COLO668 (cell line): Measurements from ENCODE around the gene ARPC1A.
"Not testable (repeated sequence)": the region's sequence is repeated elsewhere in the genome, so short reads cannot be mapped to it uniquely, and the experiment has no call there.

ENCODE experiments used
- DNase-seq: peaks from one replicate; lab custom pipeline; 2025; ENCODE audit not compliant: unreplicated experiment; lab: John Stamatoyannopoulos, UW

Gene ARPC1A

GRCh38 chr7:99368750-99369389, 43.2 kb downstream of the ARPC1A start:
- DNase-seq: no peak

- no peak for DNase-seq
Measured at GRCh38 chr7:99369767-99370391, 44.2 kb downstream of the ARPC1A start.

GRCh38 chr7:99371376-99371920, 45.8 kb downstream of the ARPC1A start:
- DNase-seq: no peak

- DNase-seq: peak; percentile 18
Measured at GRCh38 chr7:99372275-99373090, 46.8 kb downstream of the ARPC1A start.

- no peak for DNase-seq
Measured at GRCh38 chr7:99373091-99374066, 47.7 kb downstream of the ARPC1A start.

GRCh38 chr7:99374111-99375064, 48.7 kb downstream of the ARPC1A start, which contains the start of gene ARPC1B:
Gene ARPC1B (plus strand): TSS chr7:99374730. CDS start chr7:99385715, 10,985 bp downstream.
- DNase-seq: peak; percentile 86

GRCh38 chr7:99375070-99375807, 49.5 kb downstream of the ARPC1A start:
- DNase-seq: peak; percentile 76

GRCh38 chr7:99379043-99379577, 53.4 kb downstream of the ARPC1A start:
- DNase-seq: no peak

GRCh38 chr7:99379693-99380031, 54.0 kb downstream of the ARPC1A start:
- DNase-seq: not testable (repeated sequence)

- no peak for DNase-seq
Measured at GRCh38 chr7:99380032-99380822, 54.5 kb downstream of the ARPC1A start.

- no peak for DNase-seq
Measured at GRCh38 chr7:99380823-99381663, 55.3 kb downstream of the ARPC1A start.

GRCh38 chr7:99381664-99382075, 56.0 kb downstream of the ARPC1A start:
- no peak for DNase-seq

GRCh38 chr7:99383203-99383602, 57.5 kb downstream of the ARPC1A start:
- DNase-seq: no peak

GRCh38 chr7:99383791-99384370, 58.2 kb downstream of the ARPC1A start:
- DNase-seq: no peak

GRCh38 chr7:99384523-99384922, 58.8 kb downstream of the ARPC1A start:
- no peak for DNase-seq

- no peak for DNase-seq
Measured at GRCh38 chr7:99385564-99385963, 59.9 kb downstream of the ARPC1A start.
